ENCODE data around the gene CELF5.
"Not testable (repeated sequence)": the region's sequence is repeated elsewhere in the genome, so short reads cannot be mapped to it uniquely, and the experiment has no call there.

CELF5 gene

DNA sequence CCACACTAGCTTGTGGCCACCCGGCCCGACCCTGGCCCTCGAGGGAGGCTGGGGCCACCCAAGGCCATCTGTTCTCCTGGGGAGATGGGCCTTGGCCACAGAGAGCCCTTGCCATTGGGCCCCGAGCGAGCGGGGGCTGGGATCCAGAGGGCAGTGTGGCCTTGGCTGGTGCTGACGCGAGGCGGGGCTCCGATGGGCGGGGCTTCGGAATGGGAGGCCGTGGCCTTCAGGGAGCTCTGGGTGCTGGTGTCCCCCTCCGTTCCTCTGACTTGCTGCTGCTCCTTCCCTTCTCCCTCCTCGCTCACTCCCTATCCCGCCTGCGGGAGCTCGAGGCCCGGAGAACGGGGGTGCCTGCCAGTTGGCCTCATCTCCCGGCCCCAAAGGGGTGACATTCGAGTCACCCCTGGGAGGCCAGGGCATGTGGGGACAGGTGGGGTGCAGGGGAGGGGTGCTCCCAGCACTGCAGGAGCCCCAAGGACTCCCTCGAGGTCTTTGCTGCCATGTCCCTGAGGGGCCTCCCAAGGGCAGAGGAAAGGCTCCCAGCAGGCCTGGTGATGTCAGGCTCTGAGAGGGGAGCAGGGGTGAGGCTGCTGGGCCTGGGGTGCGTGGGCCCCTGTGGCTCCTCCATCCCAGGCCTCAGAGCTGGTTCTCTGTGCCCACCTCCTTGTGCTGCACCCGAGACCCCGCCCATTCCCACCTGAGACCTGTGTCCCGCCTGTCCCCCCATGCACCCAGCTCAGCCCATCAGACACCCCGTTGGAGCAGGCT is 34.6 kb upstream of the CELF5 start:
- DNase-seq (ENCODE audit: insufficient read length, low spot score): no peak
- FAIRE-seq: no peak

DNA sequence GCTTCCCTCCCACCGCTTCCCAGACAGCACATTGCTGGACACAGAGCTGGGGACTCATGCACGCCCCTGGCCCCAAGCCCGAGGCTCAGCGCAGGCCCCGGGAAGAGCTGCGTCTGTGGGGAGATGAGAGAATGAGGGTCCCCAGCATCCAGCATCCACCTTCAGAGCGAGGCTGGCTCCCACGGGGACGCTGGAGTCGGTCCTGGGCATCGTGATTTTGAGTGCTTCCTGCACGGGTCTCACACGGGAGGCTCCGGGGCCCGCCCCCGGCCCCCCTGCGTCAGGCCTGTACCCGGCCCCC is 34.0 kb upstream of the CELF5 start:
- DNase-seq (ENCODE audit: insufficient read length, low spot score): no peak
- no peak for FAIRE-seq

DNA sequence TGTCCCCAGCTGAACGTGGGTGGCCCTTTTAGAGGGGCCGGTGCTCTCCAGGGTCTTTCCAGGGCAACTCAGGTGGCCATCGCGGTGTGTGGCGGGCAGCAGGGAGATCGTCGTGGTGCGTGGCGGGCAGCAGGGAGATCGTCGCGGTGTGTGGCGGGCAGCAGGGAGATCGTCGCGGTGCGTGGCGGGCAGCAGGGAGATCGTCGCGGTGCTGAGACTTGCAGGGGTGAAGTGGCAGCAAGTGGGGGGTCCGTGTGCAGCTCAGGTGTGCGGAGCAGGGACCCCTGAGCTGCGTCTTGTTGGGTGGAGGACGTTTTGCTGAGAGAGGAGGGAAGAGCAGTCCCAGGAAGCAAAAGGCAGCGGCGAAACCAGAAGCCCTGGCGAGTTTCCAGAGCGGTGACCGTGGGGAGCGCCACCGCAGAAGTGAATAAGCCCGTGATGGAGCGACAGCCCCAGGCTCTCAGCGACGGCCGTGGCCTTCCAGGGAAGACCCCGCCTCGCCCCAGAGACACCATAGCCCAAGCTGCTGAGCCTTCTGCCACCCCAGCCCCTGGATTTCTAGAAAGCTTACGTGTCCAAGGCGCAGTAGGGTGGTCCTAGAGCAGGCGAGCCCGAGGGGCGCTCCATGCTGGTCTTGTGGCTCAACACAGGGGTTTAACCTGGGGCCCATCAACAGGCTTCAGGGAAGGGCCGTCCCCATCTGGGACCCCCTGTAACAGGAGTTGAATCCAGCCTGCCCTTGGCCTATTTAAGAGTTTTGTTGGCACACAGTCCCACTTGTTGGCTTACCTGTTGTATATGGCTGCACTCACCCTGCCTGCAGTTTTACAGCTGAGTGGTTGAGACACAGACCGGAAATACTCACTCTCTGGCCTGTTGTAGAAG is 33.3 kb upstream of the CELF5 start:
- no peak for DNase-seq (ENCODE audit: insufficient read length, low spot score)

DNA sequence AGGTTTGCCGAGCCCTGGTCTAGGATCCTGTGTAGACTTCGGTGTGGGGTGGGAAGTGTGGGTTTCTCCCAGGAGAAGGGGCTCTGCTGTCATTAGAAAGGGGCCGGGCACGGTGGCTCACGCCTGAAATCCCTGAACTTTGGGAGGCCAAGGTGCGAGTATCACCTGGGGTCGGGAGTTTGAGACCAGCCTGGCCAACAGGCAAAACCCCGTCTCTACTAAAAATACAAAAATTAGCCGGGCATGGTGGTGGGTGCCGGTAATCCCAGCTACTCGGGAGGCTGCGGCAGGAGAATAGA is 32.7 kb upstream of the CELF5 start:
- DNase-seq (ENCODE audit: insufficient read length, low spot score); FAIRE-seq: not testable (repeated sequence)

More for the DNA sequence above, 33.3 kb upstream of the CELF5 start:
- no peak for FAIRE-seq

DNA sequence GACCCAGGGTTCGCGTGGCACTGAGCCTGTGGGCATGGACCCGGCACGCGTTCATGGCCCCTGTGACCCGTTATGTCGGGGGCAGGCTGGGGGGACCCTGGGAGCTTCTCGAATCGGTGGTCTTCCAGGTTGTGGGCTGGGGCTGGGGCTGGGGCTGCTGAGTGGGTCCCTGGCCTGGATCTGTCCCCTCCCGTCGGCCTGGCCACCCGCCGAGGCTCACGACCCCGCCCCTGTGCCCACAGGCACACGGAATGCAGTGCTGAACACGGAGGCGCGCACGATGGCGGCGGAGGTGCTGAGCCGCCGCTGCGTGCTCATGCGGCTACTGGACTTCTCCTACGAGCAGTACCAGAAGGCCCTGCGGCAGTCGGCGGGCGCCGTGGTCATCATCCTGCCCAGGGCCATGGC is 32.2 kb upstream of the CELF5 start:
- DNase-seq (ENCODE audit: insufficient read length, low spot score): no peak
- no peak for FAIRE-seq

DNA sequence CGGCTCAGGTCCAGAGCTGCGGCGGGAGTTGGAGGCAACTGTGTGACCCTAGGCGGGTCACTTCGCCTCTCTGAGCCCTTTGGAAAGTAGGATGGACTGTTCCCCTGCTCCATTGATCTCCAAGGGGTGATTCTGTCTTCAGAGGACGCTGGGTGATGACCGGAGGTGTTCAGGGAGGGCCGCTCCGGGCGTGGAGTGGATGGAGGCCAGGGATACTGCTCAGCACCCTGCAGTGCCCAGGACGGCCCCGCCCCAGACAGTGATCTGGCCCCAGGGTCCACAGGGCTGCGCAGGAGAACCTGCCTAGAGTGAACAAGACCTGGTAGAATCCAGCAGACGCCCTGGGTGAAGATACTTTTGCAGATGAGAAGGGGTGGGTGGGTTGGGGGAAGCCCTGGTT is 31.8 kb upstream of the CELF5 start:
- DNase-seq (ENCODE audit: insufficient read length, low spot score): no peak
- no peak for FAIRE-seq

DNA sequence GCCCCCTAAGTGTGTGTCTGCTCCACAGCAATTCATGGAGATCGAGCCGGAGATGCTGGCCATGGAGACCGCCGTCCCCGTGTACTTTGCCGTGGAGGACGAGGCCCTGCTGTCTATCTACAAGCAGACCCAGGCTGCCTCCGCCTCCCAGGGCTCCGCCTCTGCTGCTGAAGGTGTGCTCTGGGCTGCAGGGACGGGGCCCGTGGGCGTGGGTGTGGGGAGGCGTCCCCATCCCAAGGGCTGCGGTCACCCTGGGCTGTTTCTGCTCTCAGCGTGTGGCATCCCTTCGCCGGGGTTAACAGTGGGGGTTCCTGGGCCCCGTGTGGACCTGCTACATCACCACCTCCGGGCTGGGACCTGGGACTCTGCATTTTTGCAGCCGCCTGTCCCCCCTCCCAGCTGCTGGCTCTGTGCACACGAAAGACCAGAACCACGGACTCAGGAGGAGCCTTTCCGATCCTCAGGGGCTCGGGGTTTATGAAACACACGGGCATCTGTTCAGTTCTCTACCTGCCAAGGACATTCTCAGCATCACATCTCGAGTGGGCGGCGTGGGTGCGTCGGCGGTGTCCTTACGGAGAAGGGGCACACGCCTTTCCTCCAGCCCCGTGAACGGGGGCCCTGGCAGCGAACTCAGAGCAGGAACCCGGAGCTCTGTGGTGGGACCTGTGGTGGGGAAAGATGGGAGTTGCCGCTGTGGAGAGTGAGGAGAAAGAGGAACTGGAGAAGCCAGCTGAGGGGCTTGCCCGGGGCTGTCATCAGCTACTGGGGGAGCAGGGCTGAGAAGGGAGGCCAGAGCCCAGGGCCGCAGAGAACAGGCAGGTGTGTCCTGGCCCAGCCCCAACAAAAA is 31.0 kb upstream of the CELF5 start:
- DNase-seq (ENCODE audit: insufficient read length, low spot score) (no peak), FAIRE-seq (no peak)

DNA sequence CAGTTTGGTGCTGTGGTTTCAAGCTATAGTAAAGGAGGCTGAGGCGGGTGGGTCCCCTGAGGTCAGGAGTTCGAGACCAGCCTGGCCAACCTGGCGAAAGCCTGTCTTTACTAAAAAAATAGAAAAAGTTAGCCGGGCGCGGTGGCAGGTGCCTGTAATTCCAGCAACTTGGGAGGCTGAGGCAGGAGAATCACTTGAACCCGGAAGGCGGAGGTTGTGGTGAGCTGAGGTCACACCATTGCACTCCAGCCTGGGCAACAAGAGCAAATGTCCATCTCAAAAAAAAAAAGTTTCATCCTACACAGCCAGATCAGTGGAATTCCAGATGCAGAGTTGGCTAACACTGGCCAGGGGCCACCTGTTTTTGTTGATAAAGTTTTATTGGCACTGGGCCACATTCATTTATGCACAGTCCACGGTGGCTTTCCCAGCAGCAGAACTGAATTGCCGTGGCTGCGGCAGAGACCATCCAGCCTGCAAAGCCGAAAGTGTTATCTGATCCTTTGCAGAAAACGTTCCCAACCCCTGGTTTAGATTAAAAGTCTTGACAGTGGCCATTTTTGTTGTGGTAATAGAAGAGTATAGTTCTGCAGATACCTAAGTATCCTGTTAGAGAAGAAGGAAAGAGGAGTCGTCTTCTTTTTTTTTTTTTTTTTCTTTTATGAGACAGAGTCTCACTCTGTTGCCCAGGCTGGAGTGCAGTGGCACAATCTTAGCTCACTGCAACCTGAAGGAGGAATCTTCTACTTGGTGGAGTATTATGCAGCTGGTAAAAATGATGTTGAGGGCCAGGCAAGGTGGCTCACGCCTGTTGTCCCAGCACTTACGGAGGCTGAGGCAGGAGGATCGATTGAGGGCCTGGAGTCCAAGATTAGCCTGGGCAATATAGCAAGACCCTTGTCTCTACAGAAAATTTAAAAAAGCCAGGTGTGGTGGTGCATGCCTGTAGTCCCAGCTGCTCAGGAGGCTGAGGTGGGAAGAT is 30.1 kb upstream of the CELF5 start:
- no peak for FAIRE-seq
- no peak for DNase-seq (ENCODE audit: insufficient read length, low spot score)

DNA sequence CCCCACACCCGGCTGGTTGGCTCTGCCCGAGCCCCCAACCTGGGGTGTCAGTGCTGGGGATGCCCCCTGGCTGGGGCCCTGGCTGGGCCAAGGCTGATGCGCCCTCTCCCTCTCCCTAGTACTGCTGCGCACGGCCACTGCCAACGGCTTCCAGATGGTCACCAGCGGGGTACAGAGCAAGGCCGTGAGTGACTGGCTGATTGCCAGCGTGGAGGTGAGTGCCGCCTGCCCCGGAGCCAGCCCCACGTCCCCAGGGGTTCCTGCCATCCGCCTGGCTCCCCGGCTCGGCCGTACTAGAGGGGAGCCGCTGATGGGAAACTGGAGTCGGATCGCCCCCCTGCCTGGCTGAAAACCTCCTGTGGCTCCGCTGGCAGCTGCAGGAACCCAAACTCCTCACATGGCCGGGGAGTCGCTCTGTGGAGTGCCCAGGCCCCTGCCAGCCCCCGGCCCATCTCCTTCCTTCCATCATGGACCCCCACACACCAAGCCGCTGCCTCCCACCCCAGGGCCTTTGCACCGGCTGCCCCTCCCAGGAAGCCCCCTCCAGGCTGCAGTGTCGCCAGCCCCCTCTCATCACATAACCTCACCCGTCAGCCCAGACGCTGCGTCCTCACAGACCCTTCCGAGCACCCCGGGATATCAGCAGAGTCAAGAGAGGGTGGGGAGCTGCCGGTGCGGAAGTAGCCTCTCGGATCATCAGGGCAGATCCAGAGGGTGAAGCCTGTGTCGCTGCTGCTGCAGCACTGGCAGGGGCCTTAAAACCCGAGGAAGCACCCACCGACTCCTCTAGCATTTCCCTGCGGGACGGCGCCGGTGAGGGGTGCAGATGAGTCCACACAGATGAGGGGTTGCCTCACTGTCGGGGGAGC is 28.2 kb upstream of the CELF5 start:
- DNase-seq (ENCODE audit: insufficient read length, low spot score): no peak
- FAIRE-seq: no peak

DNA sequence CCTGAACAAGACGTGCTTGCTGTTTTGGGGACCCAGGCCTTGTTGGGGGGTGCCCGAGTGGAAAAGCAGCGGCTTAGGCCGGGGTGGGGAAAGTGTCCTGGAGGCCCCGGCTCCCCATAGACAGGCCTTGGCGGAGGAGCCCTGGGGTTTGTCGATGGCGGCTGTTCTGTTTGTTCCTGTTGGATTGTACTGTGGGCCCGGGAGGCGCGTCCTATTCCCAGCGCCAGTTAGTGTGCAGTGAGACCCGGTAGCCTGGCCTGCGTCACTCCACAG is 27.6 kb upstream of the CELF5 start:
- no peak for DNase-seq (ENCODE audit: insufficient read length, low spot score)
- FAIRE-seq: no peak

DNA sequence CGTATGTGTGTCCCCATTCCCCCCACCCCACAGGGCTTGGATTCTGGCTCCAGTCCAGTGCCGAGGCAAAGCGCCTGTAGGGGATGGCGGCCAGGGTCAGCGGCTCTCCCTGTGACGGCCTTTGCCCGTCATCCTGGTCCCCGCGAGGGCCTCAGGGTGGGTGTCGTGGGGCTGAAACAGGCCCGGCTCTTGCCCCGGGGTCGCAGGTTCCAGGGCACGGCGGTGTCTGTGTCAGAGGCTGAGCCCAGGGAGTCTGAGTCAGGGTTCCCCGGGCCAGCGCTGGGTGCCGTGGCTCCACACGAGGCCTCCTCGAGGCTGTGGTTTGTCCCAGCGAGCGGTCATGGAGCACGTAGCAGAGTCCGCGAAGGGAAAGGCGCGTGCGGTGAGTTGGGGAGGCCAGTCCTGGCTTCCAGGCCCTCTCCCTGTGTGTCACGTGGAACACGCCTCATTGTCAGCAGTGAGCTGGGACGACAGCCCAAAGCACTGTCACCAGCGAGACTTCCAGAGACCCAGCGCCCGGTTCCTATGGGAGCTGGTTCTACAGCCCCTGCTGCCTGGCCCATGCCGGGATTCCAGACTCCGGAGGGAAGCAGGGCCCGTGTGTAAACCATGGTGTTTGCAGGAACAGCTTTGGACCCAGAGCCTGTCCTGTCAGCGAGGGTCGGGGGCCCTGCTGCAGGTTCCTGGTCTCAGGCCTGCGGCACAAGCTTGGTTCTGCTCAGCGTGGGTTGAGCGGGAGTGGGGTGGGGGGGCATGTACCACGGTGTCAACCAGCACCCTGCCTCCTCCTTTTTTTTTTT is 25.4 kb upstream of the CELF5 start:
- DNase-seq (ENCODE audit: insufficient read length, low spot score) (no peak), FAIRE-seq (no peak)

DNA sequence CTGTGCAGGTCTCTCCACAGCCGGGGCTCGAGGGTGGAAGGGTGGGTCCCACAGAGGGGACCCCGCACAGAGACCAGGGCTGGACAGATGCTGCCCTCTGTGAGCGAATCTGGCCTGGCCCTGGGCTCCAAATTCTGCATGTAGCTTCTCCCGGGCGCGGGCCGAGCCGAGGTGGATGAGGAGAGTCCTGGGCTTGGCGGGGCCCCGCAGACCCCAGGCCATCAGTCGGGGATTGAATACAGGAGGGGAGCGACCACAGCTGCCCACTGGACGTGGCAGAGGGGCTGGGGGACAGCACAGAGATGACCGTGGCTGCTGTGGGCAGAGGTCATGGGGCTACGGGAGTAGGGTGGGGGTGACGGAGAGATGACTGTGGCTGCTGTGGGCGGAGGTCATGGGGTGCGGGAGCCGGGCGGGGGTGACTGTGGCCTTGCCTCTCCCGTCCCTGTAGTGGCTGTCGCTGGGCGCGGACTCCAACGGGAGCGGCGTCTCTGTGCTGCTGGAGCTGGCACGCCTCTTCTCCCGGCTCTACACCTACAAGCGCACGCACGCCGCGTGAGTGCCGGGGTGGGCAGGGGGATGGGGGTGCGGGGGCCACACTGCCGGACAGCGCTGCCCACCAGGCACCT is 23.3 kb upstream of the CELF5 start:
- no peak for DNase-seq (ENCODE audit: insufficient read length, low spot score)
- no peak for FAIRE-seq

DNA sequence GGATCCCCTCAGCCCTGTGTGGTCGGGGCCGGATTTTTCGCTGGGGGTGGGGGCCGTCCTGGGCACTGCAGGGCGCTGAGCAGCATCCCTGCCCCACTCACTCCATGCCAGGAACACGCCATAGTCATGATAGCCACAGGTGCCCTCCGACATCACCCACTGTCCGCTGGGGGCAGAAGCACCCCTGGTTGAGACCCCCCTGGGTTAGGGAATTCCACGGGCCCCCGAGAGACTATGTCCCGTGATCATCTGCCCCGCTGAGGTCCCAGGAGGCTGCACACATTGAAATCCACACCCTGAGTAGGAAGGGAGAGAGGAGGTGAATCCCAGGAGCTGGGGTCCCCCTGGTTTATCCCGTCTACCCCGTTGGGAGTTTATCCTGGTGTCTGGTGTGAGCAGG is 22.6 kb upstream of the CELF5 start:
- DNase-seq (ENCODE audit: insufficient read length, low spot score) (no peak), FAIRE-seq (no peak)

DNA sequence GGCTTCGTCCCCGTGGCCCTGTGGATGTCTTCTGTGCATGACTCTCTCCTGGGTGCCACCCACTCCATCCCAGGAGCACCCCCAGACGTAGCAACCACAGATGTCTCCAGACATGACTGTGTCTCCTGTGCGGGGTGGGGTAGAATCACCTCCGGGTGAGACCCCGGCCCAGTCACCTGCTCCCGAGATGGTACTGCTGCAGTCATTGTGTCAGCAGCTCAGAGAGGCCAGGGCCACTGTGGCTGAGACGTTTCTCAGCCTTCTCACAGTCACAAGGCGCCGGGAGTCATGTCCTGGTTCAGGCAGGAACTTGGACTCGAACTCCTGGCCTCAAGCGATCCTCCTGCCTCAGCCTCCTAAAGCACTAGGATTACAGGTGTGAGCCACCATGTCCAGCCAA is 22.1 kb upstream of the CELF5 start:
- no peak for FAIRE-seq
- no peak for DNase-seq (ENCODE audit: insufficient read length, low spot score)

DNA sequence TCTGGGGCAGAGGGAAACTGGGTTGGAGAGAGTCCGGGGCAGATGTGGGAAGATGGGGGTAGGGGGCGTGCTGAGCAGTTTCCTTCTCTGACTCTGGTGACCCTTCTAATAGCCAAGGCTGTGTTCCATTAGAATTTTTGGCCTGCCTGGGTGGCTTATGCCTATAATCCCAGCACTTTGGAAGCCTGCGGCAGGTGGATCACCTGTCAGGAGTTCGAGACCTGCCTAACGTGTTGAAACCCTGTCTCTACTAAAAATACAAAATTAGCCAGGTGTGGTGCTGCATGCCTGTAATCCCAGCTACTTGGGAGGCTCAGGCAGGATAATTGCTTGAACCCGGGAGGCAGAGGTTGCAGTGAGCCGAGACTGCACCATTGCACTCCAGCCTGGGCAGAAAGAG is 21.6 kb upstream of the CELF5 start:
- FAIRE-seq; DNase-seq (ENCODE audit: insufficient read length, low spot score): not testable (repeated sequence)

DNA sequence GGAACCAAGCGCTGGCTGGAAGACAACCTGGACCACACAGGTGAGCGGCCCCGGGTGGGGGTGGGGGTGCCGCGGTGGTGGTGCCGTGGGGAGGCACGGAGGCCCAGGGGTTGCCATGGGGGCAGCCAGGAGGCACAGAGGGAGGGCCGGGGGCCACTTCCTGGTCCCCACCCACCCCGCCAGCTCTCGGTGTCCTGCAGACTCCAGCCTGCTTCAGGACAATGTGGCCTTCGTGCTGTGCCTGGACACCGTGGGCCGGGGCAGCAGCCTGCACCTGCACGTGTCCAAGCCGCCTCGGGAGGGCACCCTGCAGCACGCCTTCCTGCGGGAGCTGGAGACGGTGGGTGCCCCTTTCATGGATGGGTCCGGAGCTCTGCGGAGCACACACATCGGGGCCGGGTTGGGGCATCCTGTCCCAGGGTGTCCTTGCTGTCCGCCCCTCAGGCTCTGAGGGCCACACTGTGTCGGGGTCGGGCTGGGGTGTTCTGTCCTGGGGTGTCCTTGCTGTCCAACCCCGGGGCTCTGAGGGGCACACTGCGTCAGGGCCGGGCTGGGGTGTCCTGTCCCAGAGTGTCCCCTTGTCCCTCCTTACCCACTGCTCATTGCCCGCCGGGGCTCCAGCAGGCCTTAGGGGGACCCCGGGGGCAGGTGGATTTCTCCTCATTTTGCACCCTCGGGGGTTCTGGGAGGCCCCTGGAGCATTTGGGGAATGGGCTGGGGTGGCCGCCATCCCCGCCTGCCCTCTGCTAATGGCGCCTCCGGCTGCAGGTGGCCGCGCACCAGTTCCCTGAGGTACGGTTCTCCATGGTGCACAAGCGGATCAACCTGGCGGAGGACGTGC is 20.4 kb upstream of the CELF5 start:
- no peak for DNase-seq (ENCODE audit: insufficient read length, low spot score)
- no peak for FAIRE-seq

DNA sequence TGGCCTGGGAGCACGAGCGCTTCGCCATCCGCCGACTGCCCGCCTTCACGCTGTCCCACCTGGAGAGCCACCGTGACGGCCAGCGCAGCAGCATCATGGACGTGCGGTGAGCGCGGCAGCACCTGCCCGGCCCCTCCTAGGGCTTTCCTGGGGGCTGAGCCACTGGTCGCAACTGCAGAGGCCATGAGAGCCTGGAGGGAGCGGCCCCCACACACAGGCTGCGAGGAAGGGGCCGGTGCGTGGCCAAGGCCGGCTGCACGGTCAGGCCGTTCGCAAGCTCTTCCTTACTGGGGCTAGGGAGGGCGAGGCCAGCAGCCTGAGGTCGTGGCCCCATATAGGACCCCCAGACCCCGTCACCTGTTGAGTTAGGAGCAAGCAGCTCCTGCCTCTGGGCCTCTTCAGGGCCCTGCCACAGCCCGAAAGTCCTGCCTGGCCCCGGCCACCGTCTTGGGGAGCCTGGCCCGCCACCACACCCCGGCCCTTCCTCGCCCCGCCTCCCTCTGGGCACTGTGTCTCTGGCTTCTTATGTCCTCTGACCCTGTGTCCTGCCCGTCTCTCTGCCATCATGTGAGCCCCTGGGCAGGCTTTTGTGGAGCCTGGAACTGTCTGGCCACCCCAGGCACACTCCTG is 19.7 kb upstream of the CELF5 start:
- FAIRE-seq (no peak), DNase-seq (ENCODE audit: insufficient read length, low spot score) (no peak)
